Erythroblast (primary cell): ENCODE results near the gene DDIT3.

ENCODE experiments used
- GATA1 ChIP-seq: IDR thresholded peaks from 2 replicates; pipeline ENCODE4 v1.6.1; 2011; ENCODE audit warnings: low read depth, mild to moderate bottlenecking, control low read depth, low read length, moderate library complexity
- POLR2A ChIP-seq: IDR thresholded peaks from 2 replicates; pipeline ENCODE4 v1.6.1; 2011; ENCODE audit warnings: mild to moderate bottlenecking, low read length

DNA sequence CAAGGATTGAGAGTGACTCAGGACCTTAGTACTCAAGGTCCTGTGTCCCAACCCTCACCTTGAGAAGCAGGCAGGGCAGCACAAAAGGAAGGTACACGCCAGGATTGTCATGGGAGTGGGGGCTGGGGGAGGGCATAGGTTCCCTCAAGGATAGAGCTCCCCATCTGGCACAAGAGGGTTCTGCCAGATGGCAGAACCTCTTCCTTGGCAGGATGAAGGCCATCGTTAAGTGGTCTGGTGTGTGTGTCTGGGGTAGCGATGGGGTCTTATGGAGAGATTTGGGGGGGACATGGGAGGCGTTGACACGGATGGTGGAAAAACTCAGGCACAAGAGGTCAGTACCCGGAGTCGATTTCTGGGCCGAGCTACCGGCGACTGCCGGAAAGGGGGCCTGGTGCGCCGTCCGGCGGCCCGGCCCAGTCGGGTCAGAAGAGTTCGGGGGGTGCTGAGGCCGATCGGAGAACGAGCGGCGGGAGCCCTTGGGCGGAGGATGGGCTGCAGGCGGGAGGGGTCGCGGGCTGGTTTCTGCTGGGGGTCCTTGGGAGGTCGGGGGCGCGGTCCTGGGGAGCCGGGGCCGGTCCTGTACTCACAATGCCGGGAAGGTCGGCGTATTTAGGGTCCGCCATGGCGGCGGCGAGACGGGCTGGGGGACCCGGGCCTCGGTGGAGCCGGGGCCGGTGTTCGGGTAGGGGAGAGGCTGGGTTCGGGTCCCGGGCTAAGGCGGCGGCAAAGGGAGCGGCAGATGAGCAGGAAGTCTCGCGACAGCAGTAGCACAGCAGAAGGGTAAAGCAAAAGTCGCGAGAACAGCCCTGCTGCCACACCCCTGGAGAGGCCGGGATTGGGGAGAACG lies 26.3 kb upstream of the DDIT3 start, which contains the start of gene DCTN2:
- peak; percentile 69 for TF ChIP-seq POLR2A
- TF ChIP-seq GATA1 = no peak
